Measurements from ENCODE around the gene OR5B2. TPM values are rescaled to one million over a fixed set of nuclear protein-coding genes. Genes with fewer than 3 reads are reported as not detected.
"Not testable (repeated sequence)": the region's sequence is repeated elsewhere in the genome, so short reads cannot be mapped to it uniquely, and the experiment has no call there.

The OR5B2 gene
- total RNA-seq, 2 experiments from 2014 or later: not detected

GRCh38 chr11:58433638-58434203, 5.8 kb upstream of the OR5B2 start:
- Mint-ChIP-seq H3K27me3 (peaks cover 2% of the 10 kb centered on the region), H3K4me1 (ENCODE audit: low read depth) (no peaks in the 10 kb centered on the region), H3K9me3 (peaks cover 10% of the 10 kb centered on the region), H3K36me3 (ENCODE audit: low read depth) (no peaks in the 10 kb centered on the region), H3K27ac (no peak overlapping the region), H3K4me3 (no peak overlapping the region)
- no peak for TF ChIP-seq CTCF (IDR thresholded peaks at IDR 0.05)
- DNase-seq: no peak
- CTCF ChIA-PET: no interaction called here
- POLR2A ChIA-PET: no interaction called here
- no peak for ATAC-seq
- intact Hi-C loops (cut with micrococcal nuclease): no loop called here

- H3K36me3 Mint-ChIP-seq (ENCODE audit: low read depth): no peaks in the 10 kb centered on the region
- H3K4me1 Mint-ChIP-seq (ENCODE audit: low read depth): no peaks in the 10 kb centered on the region
- H3K4me3 Mint-ChIP-seq: no peak overlapping the region
- ChIA-PET POLR2A (no interaction called here), CTCF (no interaction called here)
- intact Hi-C loops (cut with micrococcal nuclease): no loop called here
- DNase-seq (no peak), ATAC-seq (no peak)
- TF ChIP-seq CTCF (IDR thresholded peaks at IDR 0.05): no peak
- peaks cover 2% of the 10 kb centered on the region for H3K27me3 Mint-ChIP-seq
- no peak overlapping the region for H3K27ac Mint-ChIP-seq
- H3K9me3 Mint-ChIP-seq: peaks cover 13% of the 10 kb centered on the region
Measured at GRCh38 chr11:58429273-58429672, 1.4 kb upstream of the OR5B2 start.

GRCh38 chr11:58406774-58407173, 21.1 kb downstream of the OR5B2 start, which contains the start of gene OR5B3:
Gene OR5B3, minus strand, starts transcription at chr11:58406874. Its CDS starts 3,465 bp downstream, at chr11:58403409.
- Mint-ChIP-seq H3K4me1 (ENCODE audit: low read depth) (no peaks in the 10 kb centered on the region), H3K27me3 (peaks cover 3% of the 10 kb centered on the region), H3K4me3 (no peak within 1 kb of the TSS), H3K27ac (no peak within 1 kb of the TSS), H3K9me3 (peaks cover 25% of the 10 kb centered on the region), H3K36me3 (ENCODE audit: low read depth) (no peaks in the 10 kb centered on the region)
- DNase-seq (no peak), ATAC-seq (no peak)
- POLR2A ChIA-PET: interaction anchor here (0.6 kb wide), 1 partner anchor 9 kb away, joined by 3 read pairs; no protein-coding TSS in a partner anchor
- TF ChIP-seq CTCF (IDR thresholded peaks at IDR 0.05): no peak
- intact Hi-C loops (cut with micrococcal nuclease): no loop called here
- CTCF ChIA-PET: interaction anchor here (0.6 kb wide), 1 partner anchor 74 kb away, joined by 3 read pairs; no protein-coding TSS in a partner anchor

GRCh38 chr11:58399622-58400021, 28.3 kb downstream of the OR5B2 start:
- H3K9me3 Mint-ChIP-seq; ATAC-seq; CTCF ChIA-PET; H3K4me1 Mint-ChIP-seq (ENCODE audit: low read depth); H3K36me3 Mint-ChIP-seq (ENCODE audit: low read depth); POLR2A ChIA-PET; intact Hi-C loops (cut with micrococcal nuclease); H3K4me3 Mint-ChIP-seq; DNase-seq; H3K27ac Mint-ChIP-seq; H3K27me3 Mint-ChIP-seq: not testable (repeated sequence)

- H3K4me3 Mint-ChIP-seq: no peak overlapping the region
- no peak overlapping the region for H3K27ac Mint-ChIP-seq
- no peaks in the 10 kb centered on the region for H3K36me3 Mint-ChIP-seq (ENCODE audit: low read depth)
- ATAC-seq: no peak
- intact Hi-C loops (cut with micrococcal nuclease): no loop called here
- peaks cover 5% of the 10 kb centered on the region for H3K9me3 Mint-ChIP-seq
- no peak for DNase-seq
- H3K4me1 Mint-ChIP-seq (ENCODE audit: low read depth): peaks cover 4% of the 10 kb centered on the region
- POLR2A ChIA-PET: no interaction called here
- CTCF ChIA-PET: no interaction called here
- H3K27me3 Mint-ChIP-seq: no peaks in the 10 kb centered on the region
- no peak for TF ChIP-seq CTCF (IDR thresholded peaks at IDR 0.05)
Measured at GRCh38 chr11:58395581-58395980, 32.3 kb downstream of the OR5B2 start.

Measured in activated CD8-positive, alpha-beta T cell treated with anti-CD3 and anti-CD28 coated beads for 36 hours (primary cell).